K562 (cell line): ENCODE measurements around the gene LMOD1.

ENCODE experiments used
- CHD2 ChIP-seq: IDR thresholded peaks from 2 replicates; pipeline ENCODE4 v1.6.1; 2011; ENCODE audit warnings: low read depth, low read length
- NFIC ChIP-seq: fragments of 450-650 bp; IDR thresholded peaks from 2 replicates; pipeline ENCODE4 v1.6.1; 2017; ENCODE audit warnings: mild to moderate bottlenecking, inconsistent platforms
- NR2C1 ChIP-seq, 2 experiments: fragments of 450-650 bp; IDR thresholded peaks; 2 replicates each; pipeline ENCODE4 v1.6.1; 2017; ENCODE audit warnings: mild to moderate bottlenecking in 2 of 2, antibody characterized with exemption in 1 of 2, inconsistent platforms in 1 of 2, missing compliant biosample characterization in 1 of 2, missing genetic modification characterization in 1 of 2
- RFX5 ChIP-seq: IDR thresholded peaks from 2 replicates; pipeline ENCODE4 v1.6.1; 2011; ENCODE audit warnings: low read depth, mild to moderate bottlenecking, improper control_type of control experiment, low read length
- SIX5 ChIP-seq, 2 experiments: IDR thresholded peaks; 2 replicates each; pipeline ENCODE4 v1.6.1; 2011; ENCODE audit warnings: low read length in 2 of 2, borderline replicate concordance in 1 of 2, low read depth in 1 of 2, mild to moderate bottlenecking in 1 of 2, moderate library complexity in 1 of 2; ENCODE audit not compliant: insufficient read depth in 1 of 2
- ZHX1 ChIP-seq: fragments of 150-350 bp; conservative IDR thresholded peaks from 2 replicates; pipeline ENCODE4 v1.6.1; 2014; ENCODE audit warnings: low read length
- ZNF23 ChIP-seq: fragments of 250-450 bp; sonication (Bioruptor Pico); IDR thresholded peaks from 2 replicates; pipeline ENCODE4 v1.4.0; 2020; ENCODE audit warnings: mild to moderate bottlenecking
- ZNF639 ChIP-seq, 2 experiments: fragments of 200-800 bp in 1 of 2; sonication (Bioruptor generic) in 1 of 2; sonication (generic) in 1 of 2; formaldehyde crosslinking in 1 of 2; IDR thresholded peaks in 1 of 2; conservative IDR thresholded peaks in 1 of 2; 2 replicates each; pipeline versions ENCODE4 v1.5.0 to v1.6.1; 2016 to 2020; ENCODE audit warnings: missing compliant biosample characterization in 1 of 2, missing genetic modification characterization in 1 of 2, missing genetic modification reagents in 1 of 2

- TF ChIP-seq ZHX1 (no peak), ZNF23 (CRISPR knock-in tag) (no peak), SIX5 (IDR thresholded peaks at IDR 0.05; ENCODE audit: borderline replicate concordance in 1 of 2, insufficient read depth in 1 of 2, low read depth in 1 of 2, low read length in 2 of 2) (no peak), NFIC (no peak), NR2C1 (IDR thresholded peaks at IDR 0.05) (no peak), NR2C1 (tag; IDR thresholded peaks at IDR 0.05) (no peak), RFX5 (no peak), CHD2 (no peak), ZNF639 (CRISPR knock-in tag; conservative IDR thresholded peaks at IDR 0.05 in 1 of 2, IDR thresholded peaks at IDR 0.05 in 1 of 2) (no peak)
Measured at GRCh38 chr1:201892211-201892610, 54.1 kb downstream of the LMOD1 start.
